CD14-positive monocyte (primary cell): ENCODE data around the gene SETBP1. TPM values are rescaled to one million over a fixed set of nuclear protein-coding genes. Genes with fewer than 3 reads are reported as not detected.

ENCODE experiments used
- DNase-seq, 3 donors: peaks; one replicate each; pipeline ENCODE4 v3.0.0-alpha.2; 2011 to 2022
- H2AFZ ChIP-seq: 2 replicates; pipeline ENCODE4 v1.6.0; 2012; ENCODE audit warnings: mild to moderate bottlenecking, low read depth, low read length, inconsistent platforms; ENCODE audit not compliant: insufficient read depth, poor library complexity, severe bottlenecking
- H3K27ac ChIP-seq, 2 donors: 1 replicate in 1 of 2; 2 replicates in 1 of 2; pipeline ENCODE4 v1.5.1; 2012 to 2013; ENCODE audit warnings: low read length in 2 of 2, control low read depth in 1 of 2, inconsistent platforms in 1 of 2, low read depth in 1 of 2, mild to moderate bottlenecking in 1 of 2
- H3K27me3 ChIP-seq, 2 donors: one replicate each; pipeline versions ENCODE4 v1.6.0 to v1.6.1; 2011 to 2013; ENCODE audit warnings: low read length in 2 of 2; ENCODE audit not compliant: control insufficient read depth in 2 of 2, insufficient read depth in 2 of 2
- H3K36me3 ChIP-seq, 2 donors: replicated peaks in 1 of 2; 1 replicate in 1 of 2; 2 replicates in 1 of 2; pipeline versions ENCODE4 v1.5.1 to v1.6.1; 2012 to 2013; ENCODE audit warnings: low read length in 2 of 2, control low read depth in 1 of 2, inconsistent platforms in 1 of 2, mild to moderate bottlenecking in 1 of 2; ENCODE audit not compliant: insufficient read depth in 2 of 2, control insufficient read depth in 1 of 2
- H3K4me1 ChIP-seq, 2 donors: 1 replicate in 1 of 2; 2 replicates in 1 of 2; pipeline versions ENCODE4 v1.5.1 to v1.6.1; 2012 to 2013; ENCODE audit warnings: low read length in 2 of 2, control low read depth in 1 of 2, inconsistent platforms in 1 of 2, mild to moderate bottlenecking in 1 of 2, moderate library complexity in 1 of 2; ENCODE audit not compliant: insufficient read depth in 2 of 2, control insufficient read depth in 1 of 2
- H3K4me2 ChIP-seq: replicated peaks from 2 replicates; pipeline ENCODE3; 2012; ENCODE audit warnings: low read length, moderate library complexity, mild to moderate bottlenecking; ENCODE audit not compliant: poor library complexity, severe bottlenecking; ENCODE audit errors: extremely low read depth
- H3K4me3 ChIP-seq, 3 experiments: fragments of 200-600 bp in 1 of 3; sonication (generic) in 1 of 3; replicated peaks in 1 of 3; 1 replicate in 2 of 3; 2 replicates in 1 of 3; pipeline ENCODE4 v1.5.1; 2011 to 2013; ENCODE audit warnings: low read length in 3 of 3, mild to moderate bottlenecking in 3 of 3, control low read depth in 2 of 3, low read depth in 2 of 3, inconsistent platforms in 1 of 3, moderate library complexity in 1 of 3
- H3K79me2 ChIP-seq: 2 replicates; pipeline ENCODE4 v1.6.0; 2012; ENCODE audit warnings: mild to moderate bottlenecking, control low read depth, inconsistent platforms, low read length, moderate library complexity; ENCODE audit not compliant: insufficient read depth
- H3K9ac ChIP-seq: 2 replicates; pipeline ENCODE4 v1.6.0; 2017; ENCODE audit warnings: low read length, mild to moderate bottlenecking; ENCODE audit not compliant: insufficient read depth, poor library complexity, severe bottlenecking
- H3K9me3 ChIP-seq, 2 donors: replicated peaks in 1 of 2; 1 replicate in 1 of 2; 2 replicates in 1 of 2; pipeline versions ENCODE4 v1.5.1 to v1.6.1; 2012 to 2013; ENCODE audit warnings: low read length in 2 of 2, control low read depth in 1 of 2; ENCODE audit not compliant: control insufficient read depth in 1 of 2, insufficient read depth in 1 of 2
- H4K20me1 ChIP-seq: 2 replicates; pipeline ENCODE4 v1.6.0; 2012; ENCODE audit warnings: mild to moderate bottlenecking, low read length, control low read depth, moderate library complexity; ENCODE audit not compliant: insufficient read depth
- H3K27ac Mint-ChIP-seq, 7 donors: one replicate each; pipeline ENCODE4 v1.8.0; 2020; ENCODE audit warnings: mild to moderate bottlenecking in 7 of 7, mixed read lengths in 7 of 7, moderate library complexity in 6 of 7, inconsistent platforms in 2 of 7
- H3K27me3 Mint-ChIP-seq, 3 donors: one replicate each; pipeline ENCODE4 v1.8.0; 2021 to 2022; ENCODE audit warnings: low read depth in 3 of 3, mild to moderate bottlenecking in 3 of 3, mixed read lengths in 3 of 3, moderate library complexity in 3 of 3, inconsistent platforms in 1 of 3
- H3K36me3 Mint-ChIP-seq, 2 donors: one replicate each; pipeline ENCODE4 v1.8.0; 2020; ENCODE audit warnings: mixed read lengths in 2 of 2, inconsistent platforms in 1 of 2, mild to moderate bottlenecking in 1 of 2
- H3K4me1 Mint-ChIP-seq: one replicate; pipeline ENCODE4 v1.8.0; 2020; ENCODE audit warnings: mild to moderate bottlenecking, mixed read lengths
- H3K4me3 Mint-ChIP-seq, 2 donors: one replicate each; pipeline ENCODE4 v1.8.0; 2020; ENCODE audit warnings: mild to moderate bottlenecking in 2 of 2, mixed read lengths in 2 of 2, moderate library complexity in 1 of 2
- H3K9me3 Mint-ChIP-seq, 7 donors: one replicate each; pipeline ENCODE4 v1.8.0; 2020 to 2022; ENCODE audit warnings: mixed read lengths in 7 of 7, mild to moderate bottlenecking in 6 of 7, moderate library complexity in 6 of 7, inconsistent platforms in 2 of 7
- CTCF ChIP-seq: fragments of 200-600 bp; IDR thresholded peaks from one replicate; pipeline ENCODE4 v1.8.0; 2022; ENCODE audit warnings: antibody characterized with exemption, mild to moderate bottlenecking
- WGBS: methylation state at CpG from one replicate; pipeline ENCODE4 v1.1.5; 2013; ENCODE audit warnings: missing lambda C conversion rate; ENCODE audit not compliant: insufficient coverage; 5-methylcytosine and 5-hydroxymethylcytosine counted together
- intact Hi-C, 2 donors: fragments of 100-400 bp; cut with micrococcal nuclease; formaldehyde crosslinking; loops; one replicate each; pipeline versions ENCODE4 v1.15.0 to v1.15.1; 2023
- polyA plus RNA-seq, 3 donors: library from polyadenylated mRNA; depleted of rRNA in 1 of 3; unstranded in 2 of 3; stranded (reverse) in 1 of 3; fragments of 300-500 nt in 2 of 3; fragments of >200 nt in 1 of 3; fragmentation: Illumina TruSeq in 2 of 3; gene quantifications; 1 replicate in 2 of 3; 2 replicates in 1 of 3; pipeline ENCODE4 v1.2.3, GENCODE V29; 2012 to 2021

The SETBP1 gene
- polyA plus RNA-seq, 3 donors = 0.01 to 1.2 TPM; not detected in 1

GRCh38 chr18:45034179-45034578 is 353.5 kb downstream of the SETBP1 start:
- no peaks in the 10 kb centered on the region for H3K36me3 ChIP-seq
- H3K9me3 ChIP-seq = no peaks in the 10 kb centered on the region
- no peak for TF ChIP-seq CTCF
- no peaks in the 10 kb centered on the region for H4K20me1 ChIP-seq
- Mint-ChIP-seq H3K9me3 (peaks cover 0 to 3% (median 0%) of the 10 kb centered on the region in 7 donors), H3K4me3 (no peak overlapping the region), H3K27ac (no peak overlapping the region), H3K27me3 (peaks cover 1 to 2% (median 2%) of the 10 kb centered on the region in 3 donors), H3K36me3 (no peaks in the 10 kb centered on the region), H3K4me1 (no peaks in the 10 kb centered on the region)
- no peak overlapping the region for H2AFZ ChIP-seq
- H3K27ac ChIP-seq = no peak overlapping the region
- no peak for DNase-seq
- no peak overlapping the region for H3K9ac ChIP-seq
- H3K4me3 ChIP-seq = no peak overlapping the region
- H3K79me2 ChIP-seq = no peaks in the 10 kb centered on the region
- no peaks in the 10 kb centered on the region for H3K27me3 ChIP-seq
- intact Hi-C loops = no loop called here
- no peak overlapping the region for H3K4me2 ChIP-seq
- no peaks in the 10 kb centered on the region for H3K4me1 ChIP-seq
- 100% methylated on average over 3 of the region's 8 CpGs for WGBS

- H3K36me3 Mint-ChIP-seq = no peaks in the 10 kb centered on the region
- no peak for DNase-seq
- TF ChIP-seq CTCF = no peak
- intact Hi-C loops = no loop called here
- no peak overlapping the region for H3K4me2 ChIP-seq
- no peak overlapping the region for H2AFZ ChIP-seq
- no peaks in the 10 kb centered on the region for H3K79me2 ChIP-seq
- H3K4me1 Mint-ChIP-seq = peaks cover 7% of the 10 kb centered on the region
- H3K27me3 Mint-ChIP-seq = peaks cover 0 to 5% (median 2%) of the 10 kb centered on the region in 3 donors
- no peak overlapping the region for H3K27ac ChIP-seq
- no peaks in the 10 kb centered on the region for H3K9me3 Mint-ChIP-seq
- WGBS = 85% methylated on average over 2 of the region's 2 CpGs
- no peak overlapping the region for H3K9ac ChIP-seq
- H3K27me3 ChIP-seq = no peaks in the 10 kb centered on the region
- no peak overlapping the region for H3K4me3 Mint-ChIP-seq
- no peaks in the 10 kb centered on the region for H3K36me3 ChIP-seq
- H3K27ac Mint-ChIP-seq = no peak overlapping the region
- no peak overlapping the region for H3K4me3 ChIP-seq
- no peaks in the 10 kb centered on the region for H4K20me1 ChIP-seq
- H3K9me3 ChIP-seq = no peaks in the 10 kb centered on the region
- H3K4me1 ChIP-seq = peaks cover 5 to 7% of the 10 kb centered on the region in 2 donors
Measured at GRCh38 chr18:45037618-45038017, 356.9 kb downstream of the SETBP1 start.
